HepG2 (cell line): Measurements from ENCODE around the gene OBP2A. TPM values are rescaled to one million over a fixed set of nuclear protein-coding genes. Genes with fewer than 3 reads are reported as not detected.

Experiments
- ATAC-seq: fragments of 200-7000 bp; cut with Tn5 transposase; 3 replicates; pipeline ENCODE4 v1.9.1; 2020; ENCODE audit warnings: mild to moderate bottlenecking, moderate library complexity
- BruUV-seq: library from RNA; stranded (reverse); fragments of 400-500 nt; replicated peaks from 2 replicates; lab custom pipeline; 2021; lab: Mats Ljungman, UMichigan
- CTCF ChIA-PET: fragments of 300-600 bp; formaldehyde crosslinking; extraction: SDS; loops from one replicate; lab custom pipeline; 2021; ENCODE audit warnings: low total read pairs, inconsistent platforms, low intra/inter-chr PET ratio; lab: Yijun Ruan, JAX
- POLR2A ChIA-PET: fragments of 350-600 bp; sonication (Branson Sonifier 250); formaldehyde crosslinking; loops from one replicate; lab custom pipeline; 2020; ENCODE audit warnings: antibody characterized with exemption, inconsistent platforms; lab: Yijun Ruan, JAX
- DNase-seq: peaks from one replicate; pipeline ENCODE4 v3.0.0-alpha.2; 2015; ENCODE audit warnings: low spot score
- FAIRE-seq: peaks from 3 replicates; lab custom pipeline; 2011; peaks lifted over from hg19 to GRCh38; lab: Jason Lieb, UNC
- H2AFZ ChIP-seq: one replicate; pipeline ENCODE4 v1.6.1; 2011; ENCODE audit warnings: low read length, inconsistent platforms
- H3K27ac ChIP-seq: fragments of 300-600 bp; 3 replicates; pipeline ENCODE4 v1.8.0; 2011; ENCODE audit warnings: mixed run types, mild to moderate bottlenecking, mixed read lengths, low read length, inconsistent platforms; ENCODE audit not compliant: insufficient read depth; ENCODE audit errors: extremely low read length
- H3K27me3 ChIP-seq, 2 experiments: fragments of 200-600 bp in 1 of 2; 2 replicates in 1 of 2; 3 replicates in 1 of 2; pipeline versions ENCODE4 v1.6.0 to v1.8.0; 2011; ENCODE audit warnings: low read length in 2 of 2, mild to moderate bottlenecking in 2 of 2, moderate library complexity in 2 of 2, inconsistent platforms in 1 of 2; ENCODE audit not compliant: insufficient read depth in 2 of 2, control insufficient read depth in 1 of 2
- H3K36me3 ChIP-seq, 2 experiments: fragments of 200-600 bp in 1 of 2; replicated peaks in 1 of 2; 2 replicates in 1 of 2; 3 replicates in 1 of 2; pipeline versions ENCODE4 v1.5.1 to v1.8.0; 2011; ENCODE audit warnings: low read length in 2 of 2, inconsistent platforms in 1 of 2; ENCODE audit not compliant: insufficient read depth in 2 of 2, control insufficient read depth in 1 of 2
- H3K4me1 ChIP-seq: 2 replicates; pipeline ENCODE4 v1.5.1; 2012; ENCODE audit warnings: low read length, inconsistent platforms; ENCODE audit not compliant: insufficient read depth
- H3K4me2 ChIP-seq: 2 replicates; pipeline ENCODE4 v1.6.0; 2011; ENCODE audit warnings: low read depth, low read length, inconsistent platforms
- H3K4me3 ChIP-seq, 3 experiments: fragments of 200-600 bp in 1 of 3; sonication (generic), shearing (Covaris generic) in 1 of 3; replicated peaks in 1 of 3; 2 replicates each; pipeline ENCODE4 v1.5.1; 2011 to 2016; ENCODE audit warnings: low read length in 3 of 3, inconsistent platforms in 2 of 3, low read depth in 2 of 3, mild to moderate bottlenecking in 2 of 3, control low read depth in 1 of 3, mixed read lengths in 1 of 3; ENCODE audit not compliant: insufficient read depth in 1 of 3
- H3K79me2 ChIP-seq: one replicate; pipeline ENCODE4 v1.6.1; 2011; ENCODE audit warnings: low read length, inconsistent platforms; ENCODE audit not compliant: insufficient read depth
- H3K9ac ChIP-seq: 2 replicates; pipeline ENCODE4 v1.6.0; 2011; ENCODE audit warnings: mild to moderate bottlenecking, low read depth, low read length, inconsistent platforms; ENCODE audit not compliant: insufficient read depth
- H3K9me3 ChIP-seq: 2 replicates; pipeline ENCODE4 v1.5.1; 2012; ENCODE audit warnings: mild to moderate bottlenecking, low read length
- H4K20me1 ChIP-seq: 2 replicates; pipeline ENCODE4 v1.6.0; 2011; ENCODE audit warnings: inconsistent platforms, mild to moderate bottlenecking, low read length, moderate library complexity; ENCODE audit not compliant: insufficient read depth
- AHR ChIP-seq: IDR thresholded peaks from 2 replicates; pipeline ENCODE4 v1.6.1; 2018; ENCODE audit warnings: missing genetic modification reagents, missing compliant biosample characterization
- ATF7 ChIP-seq, 2 experiments: fragments of 450-650 bp in 1 of 2; sonication (generic) in 1 of 2; formaldehyde crosslinking in 1 of 2; IDR thresholded peaks; 2 replicates each; pipeline versions ENCODE4 v1.4.0 to v1.6.1; 2016 to 2020; ENCODE audit warnings: antibody characterized with exemption in 1 of 2, mild to moderate bottlenecking in 1 of 2, missing genetic modification reagents in 1 of 2
- CCAR2 ChIP-seq: fragments of 200-400 bp; formaldehyde crosslinking; optimal IDR thresholded peaks from 2 replicates; pipeline ENCODE3; 2018; ENCODE audit warnings: low read depth, mild to moderate bottlenecking, low read length, moderate library complexity
- HDAC6 ChIP-seq: fragments of 200-600 bp; sonication (generic); IDR thresholded peaks from 2 replicates; pipeline ENCODE4 v1.7.0; 2017; ENCODE audit warnings: mild to moderate bottlenecking, antibody characterized with exemption, low read length, low read depth
- MLXIP ChIP-seq: sonication (generic); formaldehyde crosslinking; IDR thresholded peaks from 2 replicates; pipeline ENCODE4 v1.9.0; 2021; ENCODE audit warnings: missing genetic modification reagents, borderline replicate concordance
- PITX1 ChIP-seq: sonication (generic); formaldehyde crosslinking; IDR thresholded peaks from 2 replicates; pipeline ENCODE4 v1.5.1; 2020; ENCODE audit warnings: mild to moderate bottlenecking, missing genetic modification reagents
- RNF2 ChIP-seq: fragments of 450-650 bp; conservative IDR thresholded peaks from 2 replicates; pipeline ENCODE4 v1.6.1; 2016; ENCODE audit warnings: low read depth
- SMAD1 ChIP-seq: sonication (generic); formaldehyde crosslinking; IDR thresholded peaks from 2 replicates; pipeline ENCODE4 v1.4.0; 2020; ENCODE audit warnings: missing genetic modification reagents, low read depth, mild to moderate bottlenecking, borderline replicate concordance
- SP5 ChIP-seq: IDR thresholded peaks from 2 replicates; pipeline ENCODE4 v1.6.1; 2016; ENCODE audit warnings: low read depth, borderline replicate concordance
- SSRP1 ChIP-seq: IDR thresholded peaks from 2 replicates; pipeline ENCODE4 v1.6.1; 2016; ENCODE audit warnings: control low read depth
- TAF15 ChIP-seq: fragments of 200-400 bp; formaldehyde crosslinking; IDR thresholded peaks from one replicate; pipeline ENCODE4 v1.6.1; 2018; ENCODE audit warnings: mild to moderate bottlenecking, low read depth, low read length; ENCODE audit not compliant: poor library complexity, severe bottlenecking
- ZFAT ChIP-seq: sonication (generic); formaldehyde crosslinking; conservative IDR thresholded peaks from 2 replicates; pipeline ENCODE4 v1.8.1; 2023; ENCODE audit warnings: missing genetic modification reagents, inconsistent platforms
- ZNF180 ChIP-seq: sonication (generic); formaldehyde crosslinking; IDR thresholded peaks from 2 replicates; pipeline ENCODE4 v1.4.0; 2020; ENCODE audit warnings: low read depth, missing genetic modification reagents, borderline replicate concordance
- ZNF281 ChIP-seq: sonication (generic); formaldehyde crosslinking; IDR thresholded peaks from 2 replicates; pipeline ENCODE4 v1.4.0; 2020; ENCODE audit warnings: missing genetic modification reagents, borderline replicate concordance
- ZNF629 ChIP-seq: sonication (generic); formaldehyde crosslinking; conservative IDR thresholded peaks from 2 replicates; pipeline ENCODE4 v1.5.0; 2020; ENCODE audit warnings: missing genetic modification reagents
- WGBS: methylation state at CpG from one replicate; pipeline ENCODE4 v1.1.6; 2017; ENCODE audit warnings: low lambda C conversion rate; 5-methylcytosine and 5-hydroxymethylcytosine counted together
- in situ Hi-C: cut with HindIII; loops from 2 replicates; pipeline ENCODE4 v1.10.0; 2017; ENCODE audit warnings: low pct_unique_long_range_greater_than_20kb; ENCODE audit not compliant: extremely low pct_ligation_motif_present
- intact Hi-C: fragments of 100-400 bp; cut with micrococcal nuclease; formaldehyde crosslinking; loops from one replicate; pipeline ENCODE4 v1.10.0; 2022; ENCODE audit not compliant: unreplicated experiment
- polyA plus RNA-seq, 8 experiments: library from polyadenylated mRNA; depleted of rRNA in 3 of 8; stranded (reverse) in 7 of 8; unstranded in 1 of 8; fragments of >200 nt; fragmentation: Illumina TruSeq in 4 of 8; extraction: Trizol in 4 of 8; gene quantifications; 2 replicates each; pipeline versions ENCODE4 v1.2.1 to v1.2.3, GENCODE V29; 2011 to 2016; ENCODE audit warnings: low read depth in 4 of 8, missing spikeins in 1 of 8, mixed read lengths in 1 of 8; ENCODE audit not compliant: insufficient read depth in 1 of 8
- total RNA-seq, 5 experiments: library from RNA; depleted of rRNA; stranded (reverse); fragments of >200 nt; fragmentation: Illumina TruSeq; extraction: Trizol; gene quantifications; 2 replicates each; pipeline ENCODE4 v1.2.3, GENCODE V29; 2016; ENCODE audit warnings: low read depth in 1 of 5

OBP2A gene
- total and polyA plus RNA-seq, 2 of the 13 experiments (the other 11 are each of a cell fraction or from before 2014, with no cell fraction given): 0.32 TPM; not detected in 1

GRCh38 chr9:135507104-135508035 is 38.6 kb upstream of the OBP2A start (continued):
- TF ChIP-seq PITX1 (CRISPR knock-in tag): no peak
- no peak for TF ChIP-seq MLXIP (CRISPR knock-in tag)
- TF ChIP-seq SP5: no peak
- no peak for TF ChIP-seq ZFAT

GRCh38 chr9:135508211-135508820 is 37.6 kb upstream of the OBP2A start:
- intact Hi-C loops (no loop called here), in situ Hi-C loops (no loop called here)
- Histone ChIP-seq H3K4me2 (no peak overlapping the region), H3K36me3 (peaks cover 8 to 17% of the 10 kb centered on the region in 2 experiments), H3K9me3 (no peaks in the 10 kb centered on the region), H3K9ac (no peak overlapping the region), H2AFZ (no peak overlapping the region), H3K4me1 (peaks cover 17% of the 10 kb centered on the region), H3K79me2 (no peaks in the 10 kb centered on the region), H3K4me3 (no peak overlapping the region), H3K27ac (no peak overlapping the region), H3K27me3 (peaks cover 3 to 23% of the 10 kb centered on the region in 2 experiments; a peak in 3 of 5 replicates), H4K20me1 (peaks cover 9% of the 10 kb centered on the region)
- BruUV-seq: no TSS peak
- ChIA-PET CTCF (no interaction called here), POLR2A (no interaction called here)
- WGBS: 17% methylated on average over 7 of the region's 9 CpGs
- no peak for FAIRE-seq
- ATAC-seq: no peak
- DNase-seq: no peak
- TF ChIP-seq HDAC6: no peak
- no peak for TF ChIP-seq ATF7 (IDR thresholded peaks at IDR 0.05)
- TF ChIP-seq ATF7 (CRISPR knock-in tag; IDR thresholded peaks at IDR 0.05): no peak
- no peak for TF ChIP-seq ZNF180
- no peak for TF ChIP-seq ZNF629 (CRISPR knock-in tag)
- TF ChIP-seq CCAR2: no peak
- TF ChIP-seq RNF2: no peak
- no peak for TF ChIP-seq AHR
- TF ChIP-seq TAF15: no peak
- TF ChIP-seq SSRP1 (CRISPR knock-in tag): no peak
- no peak for TF ChIP-seq SMAD1 (CRISPR knock-in tag)
- TF ChIP-seq ZNF281 (CRISPR knock-in tag): no peak
